Loucy (cell line): ENCODE data around the gene TRABD2B.

ENCODE experiments used
- CTCF ChIP-seq: fragments of 200-600 bp; sonication (generic); conservative IDR thresholded peaks from 2 replicates; pipeline ENCODE4 v1.5.1; 2014; ENCODE audit warnings: mild to moderate bottlenecking, antibody characterized with exemption, low read length
- EZH2phosphoT487 ChIP-seq: fragments of 200-600 bp; IDR thresholded peaks from 2 replicates; pipeline ENCODE4 v1.6.1; 2018; ENCODE audit warnings: antibody characterized with exemption, mild to moderate bottlenecking, moderate library complexity, borderline replicate concordance

- no peak for TF ChIP-seq CTCF
- TF ChIP-seq EZH2phosphoT487: no peak
Observed at GRCh38 chr1:47870480-47870879, 126.7 kb downstream of the TRABD2B start.
